T-helper 1 cell treated with Interleukin-12 subunit alpha and Interleukin-12 subunit beta and Interleukin-4 antibody, amounts not matched to agents 30 μg/mL and 1 μg/mL, for 36 hours (primary cell): Measurements from ENCODE around the gene ADGRA3.
A peak's percentile ranks its signal among the peaks of the same experiment; 100 is the strongest.
"Not testable (repeated sequence)": the region's sequence is repeated elsewhere in the genome, so short reads cannot be mapped to it uniquely, and the experiment has no call there.

ENCODE experiments used
- H3K27ac Mint-ChIP-seq: one replicate; pipeline ENCODE4 v1.8.0; 2021; ENCODE audit warnings: mild to moderate bottlenecking, mixed read lengths
- H3K27me3 Mint-ChIP-seq: one replicate; pipeline ENCODE4 v1.8.0; 2021; ENCODE audit warnings: low read depth, mixed read lengths
- H3K36me3 Mint-ChIP-seq: one replicate; pipeline ENCODE4 v1.8.0; 2021; ENCODE audit warnings: low read depth, mixed read lengths
- H3K4me1 Mint-ChIP-seq: one replicate; pipeline ENCODE4 v1.8.0; 2021; ENCODE audit warnings: low read depth, mixed read lengths
- H3K4me3 Mint-ChIP-seq: one replicate; pipeline ENCODE4 v1.8.0; 2021; ENCODE audit warnings: mild to moderate bottlenecking, moderate library complexity, mixed read lengths
- H3K9me3 Mint-ChIP-seq: one replicate; pipeline ENCODE4 v1.8.0; 2021; ENCODE audit warnings: mixed read lengths

The ADGRA3 gene

DNA sequence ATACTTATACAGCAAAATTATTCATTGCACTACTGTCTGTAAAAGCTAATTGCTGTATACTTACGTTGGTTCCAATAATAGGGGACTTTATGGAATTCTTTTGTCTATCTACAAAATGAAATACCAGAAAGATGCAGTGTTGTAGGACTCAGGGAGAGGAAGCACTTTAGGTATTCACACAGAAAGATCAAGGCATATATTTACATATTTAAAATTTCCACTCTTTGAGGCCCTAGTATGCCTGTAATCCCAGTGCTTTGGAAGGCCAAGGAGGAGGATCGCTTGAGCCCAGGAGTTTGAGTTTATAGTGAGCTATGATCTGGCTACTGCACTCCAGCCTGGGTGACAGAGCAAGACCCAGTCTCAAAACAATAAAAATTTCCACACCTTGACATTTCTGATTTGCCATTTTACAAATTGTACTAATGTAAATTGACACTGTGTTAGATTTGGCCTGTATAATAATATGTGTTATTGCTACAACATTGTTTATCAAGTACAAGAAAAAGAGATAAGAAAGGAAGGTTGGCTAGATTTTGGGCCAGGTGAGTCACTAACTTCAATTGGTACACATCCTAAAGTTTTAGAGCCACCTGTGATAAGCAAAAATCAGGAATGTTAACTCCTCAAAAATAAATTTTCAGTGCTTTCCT lies 35.1 kb downstream of the ADGRA3 start:
- Mint-ChIP-seq H3K4me1 (peaks cover 14% of the 10 kb centered on the region), H3K36me3 (no peaks in the 10 kb centered on the region), H3K9me3 (no peaks in the 10 kb centered on the region), H3K27me3 (no peaks in the 10 kb centered on the region), H3K4me3 (no peak overlapping the region), H3K27ac (no peak overlapping the region)

- Mint-ChIP-seq H3K4me1 (peaks cover 10% of the 10 kb centered on the region), H3K4me3 (no peak overlapping the region), H3K27ac (peak overlapping the region; percentile 11), H3K36me3 (peaks cover 2% of the 10 kb centered on the region), H3K27me3 (no peaks in the 10 kb centered on the region), H3K9me3 (no peaks in the 10 kb centered on the region)
These were observed 37.4 kb downstream of the ADGRA3 start for GRCh38 chr4:22478426-22478825.

DNA sequence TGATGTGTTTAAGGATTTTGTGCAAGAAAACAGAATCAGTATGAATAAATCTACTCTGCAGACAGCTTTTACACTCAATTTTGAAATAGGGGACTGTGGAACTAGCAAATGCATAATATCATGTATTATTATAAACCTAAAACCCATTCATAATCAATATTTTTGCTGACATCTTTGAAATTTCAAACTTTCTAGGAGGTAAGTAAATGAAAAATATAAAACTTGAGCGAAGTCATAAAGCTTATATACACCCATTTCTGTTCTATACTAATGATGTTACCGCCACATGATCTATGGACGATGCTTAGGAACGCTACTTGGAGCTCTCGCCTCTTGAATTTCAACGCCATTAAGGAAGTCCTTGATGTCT lies 38.1 kb downstream of the ADGRA3 start:
- Mint-ChIP-seq H3K4me3 (no peak overlapping the region), H3K27me3 (no peaks in the 10 kb centered on the region), H3K4me1 (peaks cover 6% of the 10 kb centered on the region), H3K27ac (no peak overlapping the region), H3K9me3 (no peaks in the 10 kb centered on the region), H3K36me3 (peaks cover 2% of the 10 kb centered on the region)

- Mint-ChIP-seq H3K27ac (no peak overlapping the region), H3K4me3 (no peak overlapping the region), H3K27me3 (no peaks in the 10 kb centered on the region), H3K4me1 (peaks cover 6% of the 10 kb centered on the region), H3K9me3 (no peaks in the 10 kb centered on the region), H3K36me3 (peaks cover 2% of the 10 kb centered on the region)
These were observed 38.6 kb downstream of the ADGRA3 start for GRCh38 chr4:22477136-22477812.

GRCh38 chr4:22476011-22476410 lies 39.9 kb downstream of the ADGRA3 start:
- Mint-ChIP-seq H3K27me3 (no peaks in the 10 kb centered on the region), H3K36me3 (peaks cover 2% of the 10 kb centered on the region), H3K4me3 (no peak overlapping the region), H3K27ac (no peak overlapping the region), H3K4me1 (peaks cover 6% of the 10 kb centered on the region), H3K9me3 (no peaks in the 10 kb centered on the region)

DNA sequence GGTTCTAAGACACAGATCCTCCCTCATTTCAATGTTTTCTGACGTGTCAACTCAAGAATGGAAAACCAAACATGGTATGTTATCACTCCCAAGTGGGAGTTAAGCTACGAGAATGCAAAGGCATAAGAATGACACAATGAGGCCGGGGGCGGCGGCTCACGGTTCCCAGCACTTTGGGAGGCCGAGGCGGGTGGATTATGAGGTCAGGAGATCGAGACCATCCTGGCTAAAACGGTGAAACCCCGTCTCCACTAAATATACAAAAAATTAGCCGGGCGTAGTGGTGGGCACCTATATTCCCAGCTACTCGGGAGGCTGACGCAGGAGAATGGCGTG lies 40.6 kb downstream of the ADGRA3 start:
- H3K4me3 Mint-ChIP-seq, H3K27ac Mint-ChIP-seq, H3K4me1 Mint-ChIP-seq, H3K9me3 Mint-ChIP-seq, H3K27me3 Mint-ChIP-seq, H3K36me3 Mint-ChIP-seq: not testable (repeated sequence)

DNA sequence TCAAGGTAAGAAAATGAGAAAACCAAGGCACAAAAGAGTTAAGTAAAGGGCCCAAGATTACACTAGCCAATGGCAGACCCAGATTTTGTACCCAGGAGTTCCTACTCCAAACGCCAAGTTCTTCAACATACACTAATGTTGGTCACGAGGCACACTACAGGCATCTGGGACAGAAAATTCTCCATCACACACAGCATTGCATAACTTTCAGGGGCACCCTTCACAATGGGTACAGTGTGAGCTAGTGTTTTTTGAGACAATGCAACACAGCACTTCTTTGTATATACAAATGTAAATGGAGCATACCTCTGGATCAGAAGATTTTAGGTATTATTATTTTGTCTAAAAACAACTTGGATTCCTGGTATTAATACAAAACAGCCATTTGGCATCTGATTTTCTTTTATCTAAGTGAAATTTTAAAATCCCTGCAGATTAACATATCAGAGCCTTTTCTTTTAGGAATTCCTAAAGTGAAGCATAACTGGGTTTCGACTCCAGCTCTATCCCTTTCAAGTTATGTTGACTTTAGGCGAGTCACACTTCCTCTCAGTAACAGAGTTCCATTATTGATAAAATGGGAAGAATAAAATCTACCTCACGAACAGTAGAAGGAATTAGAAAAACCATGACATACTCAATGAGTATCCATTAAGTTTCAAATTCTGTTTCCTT lies 41.1 kb downstream of the ADGRA3 start:
- Mint-ChIP-seq H3K4me1 (peaks cover 6% of the 10 kb centered on the region), H3K36me3 (peaks cover 2% of the 10 kb centered on the region), H3K27me3 (no peaks in the 10 kb centered on the region), H3K4me3 (no peak overlapping the region), H3K27ac (no peak overlapping the region), H3K9me3 (no peaks in the 10 kb centered on the region)

GRCh38 chr4:22473268-22473667 lies 42.6 kb downstream of the ADGRA3 start:
- no peaks in the 10 kb centered on the region for H3K27me3 Mint-ChIP-seq
- peaks cover 2% of the 10 kb centered on the region for H3K36me3 Mint-ChIP-seq

GRCh38 chr4:22471999-22472461 lies 43.8 kb downstream of the ADGRA3 start:
- Mint-ChIP-seq H3K27me3 (no peaks in the 10 kb centered on the region), H3K4me1 (no peaks in the 10 kb centered on the region), H3K27ac (no peak overlapping the region), H3K36me3 (peaks cover 2% of the 10 kb centered on the region), H3K4me3 (no peak overlapping the region), H3K9me3 (no peaks in the 10 kb centered on the region)

More at GRCh38 chr4:22473268-22473667, 42.6 kb downstream of the ADGRA3 start:
- H3K4me1 Mint-ChIP-seq = peaks cover 2% of the 10 kb centered on the region
- no peak overlapping the region for H3K27ac Mint-ChIP-seq
- H3K4me3 Mint-ChIP-seq = no peak overlapping the region
- no peaks in the 10 kb centered on the region for H3K9me3 Mint-ChIP-seq

DNA sequence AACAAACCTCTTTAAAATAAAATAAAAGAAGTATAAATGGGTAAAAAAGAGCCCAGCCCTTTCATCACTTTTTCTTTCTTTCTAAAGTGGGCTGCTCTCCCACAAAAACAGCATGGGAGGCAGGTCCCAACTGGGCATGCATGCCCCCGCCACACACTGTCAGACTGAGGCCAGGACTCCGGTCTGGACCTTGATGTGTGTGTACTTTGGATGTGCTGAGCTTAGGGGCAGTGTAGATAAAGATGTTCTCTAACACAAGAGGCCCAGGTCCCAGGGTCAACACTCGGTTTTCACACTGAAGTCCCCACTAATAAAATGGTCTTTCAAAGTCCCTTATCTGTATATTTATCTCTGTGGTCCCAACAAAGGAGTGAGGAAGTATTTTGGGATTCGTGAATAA lies 44.4 kb downstream of the ADGRA3 start:
- no peak overlapping the region for H3K4me3 Mint-ChIP-seq
- no peaks in the 10 kb centered on the region for H3K4me1 Mint-ChIP-seq
- no peak overlapping the region for H3K27ac Mint-ChIP-seq
- H3K36me3 Mint-ChIP-seq = peaks cover 2% of the 10 kb centered on the region
- no peaks in the 10 kb centered on the region for H3K9me3 Mint-ChIP-seq
- H3K27me3 Mint-ChIP-seq = no peaks in the 10 kb centered on the region

DNA sequence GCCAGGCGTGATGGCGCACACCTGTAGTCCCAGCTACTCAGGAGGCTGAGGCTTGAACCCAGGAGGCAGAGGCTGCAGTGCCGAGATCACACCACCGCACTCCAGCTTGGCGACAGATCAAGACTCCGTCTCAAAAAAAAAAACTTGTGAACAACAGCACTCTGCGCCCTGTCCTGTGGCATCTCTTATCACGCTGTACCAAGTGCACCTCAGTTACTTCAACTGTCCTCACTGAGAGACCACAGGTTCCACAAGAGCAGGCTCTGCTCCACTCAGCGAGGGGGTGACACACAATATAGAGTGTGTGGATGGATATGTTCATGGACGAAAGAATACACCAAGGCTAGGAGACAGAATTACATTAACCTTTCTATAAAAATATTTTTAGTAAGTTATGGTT lies 49.3 kb downstream of the ADGRA3 start:
- H3K27me3 Mint-ChIP-seq = no peaks in the 10 kb centered on the region
- H3K4me1 Mint-ChIP-seq = peaks cover 7% of the 10 kb centered on the region
- no peak overlapping the region for H3K4me3 Mint-ChIP-seq
- no peaks in the 10 kb centered on the region for H3K36me3 Mint-ChIP-seq
- no peak overlapping the region for H3K27ac Mint-ChIP-seq
- H3K9me3 Mint-ChIP-seq = no peaks in the 10 kb centered on the region

- H3K27ac Mint-ChIP-seq = no peak overlapping the region
- H3K4me3 Mint-ChIP-seq = no peak overlapping the region
- no peaks in the 10 kb centered on the region for H3K9me3 Mint-ChIP-seq
- no peaks in the 10 kb centered on the region for H3K36me3 Mint-ChIP-seq
- H3K27me3 Mint-ChIP-seq = no peaks in the 10 kb centered on the region
- H3K4me1 Mint-ChIP-seq = peaks cover 7% of the 10 kb centered on the region
These were observed 49.9 kb downstream of the ADGRA3 start for GRCh38 chr4:22465996-22466395.

DNA sequence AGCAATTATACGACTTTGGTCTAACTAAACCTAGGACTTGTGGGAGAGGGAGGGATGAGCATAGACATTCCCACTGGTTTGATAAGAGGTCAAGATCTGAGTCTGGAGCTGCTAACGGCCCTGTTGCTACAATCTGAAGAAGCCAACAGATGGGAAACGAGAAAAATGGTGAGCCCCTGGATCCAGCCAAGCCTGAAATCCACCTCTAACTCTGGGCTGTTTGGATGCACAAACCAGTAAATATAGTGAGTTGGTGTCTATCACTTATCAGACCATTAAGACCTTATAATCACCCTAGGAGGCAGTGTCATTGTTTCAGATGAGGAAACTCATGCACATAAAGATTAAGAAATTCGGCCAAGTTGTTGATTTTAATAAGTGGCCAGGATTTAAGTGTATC lies 50.5 kb downstream of the ADGRA3 start:
- no peaks in the 10 kb centered on the region for H3K27me3 Mint-ChIP-seq
- H3K4me1 Mint-ChIP-seq = peaks cover 7% of the 10 kb centered on the region
- no peak overlapping the region for H3K4me3 Mint-ChIP-seq
- no peaks in the 10 kb centered on the region for H3K36me3 Mint-ChIP-seq
- H3K27ac Mint-ChIP-seq = no peak overlapping the region
- H3K9me3 Mint-ChIP-seq = no peaks in the 10 kb centered on the region

GRCh38 chr4:22463179-22463578 lies 52.7 kb downstream of the ADGRA3 start:
- Mint-ChIP-seq H3K27ac (no peak overlapping the region), H3K9me3 (no peaks in the 10 kb centered on the region), H3K4me3 (no peak overlapping the region), H3K36me3 (no peaks in the 10 kb centered on the region), H3K27me3 (no peaks in the 10 kb centered on the region), H3K4me1 (peaks cover 7% of the 10 kb centered on the region)

DNA sequence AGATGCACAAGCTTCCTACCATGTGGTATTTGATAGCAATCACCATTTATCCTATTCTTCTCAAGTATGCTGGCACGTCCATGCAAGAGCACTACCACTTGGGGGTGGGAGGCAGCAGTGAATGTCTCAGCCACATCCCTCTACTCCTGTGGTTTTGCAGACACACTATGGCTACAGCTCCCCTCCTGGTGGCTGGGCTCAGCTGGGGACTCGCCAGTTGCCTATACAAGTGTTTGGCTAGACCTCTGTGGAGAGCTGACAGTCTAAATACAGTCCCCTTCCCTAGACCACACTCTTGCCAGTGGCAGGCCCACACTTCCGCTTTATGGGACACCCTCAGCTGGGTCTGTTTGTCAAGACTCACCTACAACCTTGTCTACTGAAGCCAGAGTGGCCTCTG lies 53.2 kb downstream of the ADGRA3 start:
- Mint-ChIP-seq H3K36me3 (no peaks in the 10 kb centered on the region), H3K4me1 (peaks cover 7% of the 10 kb centered on the region), H3K4me3 (no peak overlapping the region), H3K27ac (no peak overlapping the region), H3K27me3 (no peaks in the 10 kb centered on the region), H3K9me3 (no peaks in the 10 kb centered on the region)
